T-helper 17 cell (primary cell): ENCODE results near the gene RAVER1. TPM values are rescaled to one million over a fixed set of nuclear protein-coding genes. Genes with fewer than 3 reads are reported as not detected.
A peak's percentile ranks its signal among the peaks of the same experiment; 100 is the strongest.

Experiments
- ATAC-seq: fragments of 150-1000 bp; cut with Tn5 transposase; 2 replicates; pipeline ENCODE4 v1.10.0; 2021; ENCODE audit warnings: mild to moderate bottlenecking, moderate library complexity
- DNase-seq, 3 donors: peaks; one replicate each; pipeline versions ENCODE4 v3.0.0 to v3.0.0-alpha.2; 2020 to 2021
- H3K9me3 ChIP-seq: one replicate; pipeline ENCODE4 v1.7.0; 2013; ENCODE audit warnings: low read length, mild to moderate bottlenecking; ENCODE audit not compliant: control insufficient read depth, poor library complexity, severe bottlenecking
- H3K27ac Mint-ChIP-seq: one replicate; pipeline ENCODE4 v1.8.0; 2022; ENCODE audit warnings: mild to moderate bottlenecking, moderate library complexity, mixed read lengths
- H3K27me3 Mint-ChIP-seq: one replicate; pipeline ENCODE4 v1.8.0; 2022; ENCODE audit warnings: mixed read lengths
- H3K36me3 Mint-ChIP-seq: one replicate; pipeline ENCODE4 v1.8.0; 2022; ENCODE audit warnings: low read depth, mixed read lengths
- H3K4me1 Mint-ChIP-seq: one replicate; pipeline ENCODE4 v1.8.0; 2022; ENCODE audit warnings: mild to moderate bottlenecking, mixed read lengths
- H3K4me3 Mint-ChIP-seq: one replicate; pipeline ENCODE4 v1.8.0; 2022; ENCODE audit warnings: mild to moderate bottlenecking, moderate library complexity, mixed read lengths
- total RNA-seq, 4 donors: library from RNA in 2 of 4; stranded (reverse) in 2 of 4; gene quantifications; one replicate each; pipeline ENCODE4 v1.2.3 and lab custom pipeline; 2022 to 2026

Gene RAVER1
- total RNA-seq, 2 donors from 2014 or later, result 40.2 to 49.8 TPM

GRCh38 chr19:10295305-10295846, 38.0 kb downstream of the RAVER1 start:
- H3K27ac Mint-ChIP-seq, result peak overlapping the region; percentile 91
- H3K4me3 Mint-ChIP-seq, result peak overlapping the region; percentile 90
- no peaks in the 10 kb centered on the region for H3K9me3 ChIP-seq
- H3K36me3 Mint-ChIP-seq, result peaks cover 5% of the 10 kb centered on the region
- DNase-seq, result peak; percentile 49 to 69 (median 61)
- peak; percentile 74 for ATAC-seq
- peaks cover 50% of the 10 kb centered on the region for H3K27me3 Mint-ChIP-seq
- H3K4me1 Mint-ChIP-seq, result peaks cover 33% of the 10 kb centered on the region

- peak overlapping the region; percentile 91 for H3K27ac Mint-ChIP-seq
- H3K36me3 Mint-ChIP-seq, result peaks cover 7% of the 10 kb centered on the region
- H3K4me3 Mint-ChIP-seq, result peak overlapping the region; percentile 90
- H3K27me3 Mint-ChIP-seq, result peaks cover 55% of the 10 kb centered on the region
- H3K4me1 Mint-ChIP-seq, result peaks cover 40% of the 10 kb centered on the region
- DNase-seq, result no peak
- no peak for ATAC-seq
- no peaks in the 10 kb centered on the region for H3K9me3 ChIP-seq
Observed at GRCh38 chr19:10294368-10294697, 39.0 kb downstream of the RAVER1 start.

- peak overlapping the region; percentile 91 for H3K27ac Mint-ChIP-seq
- ATAC-seq (no peak), DNase-seq (no peak)
- no peaks in the 10 kb centered on the region for H3K9me3 ChIP-seq
- H3K4me1 Mint-ChIP-seq, result peaks cover 46% of the 10 kb centered on the region
- peaks cover 7% of the 10 kb centered on the region for H3K36me3 Mint-ChIP-seq
- peaks cover 60% of the 10 kb centered on the region for H3K27me3 Mint-ChIP-seq
- peak overlapping the region; percentile 90 for H3K4me3 Mint-ChIP-seq
Observed at GRCh38 chr19:10293637-10294367, 39.5 kb downstream of the RAVER1 start.

GRCh38 chr19:10292789-10293636, 40.3 kb downstream of the RAVER1 start:
- Mint-ChIP-seq H3K4me3 (peak overlapping the region; percentile 90), H3K27me3 (peaks cover 66% of the 10 kb centered on the region), H3K4me1 (peaks cover 50% of the 10 kb centered on the region), H3K36me3 (peaks cover 7% of the 10 kb centered on the region), H3K27ac (peak overlapping the region; percentile 91)
- no peaks in the 10 kb centered on the region for H3K9me3 ChIP-seq
- ATAC-seq (no peak), DNase-seq (no peak)

- DNase-seq (peak; percentile 46 to 56 (median 54)), ATAC-seq (peak; percentile 47)
- Mint-ChIP-seq H3K4me3 (peak overlapping the region; percentile 90), H3K27me3 (peaks cover 74% of the 10 kb centered on the region), H3K27ac (peak overlapping the region; percentile 91), H3K36me3 (peaks cover 7% of the 10 kb centered on the region), H3K4me1 (peaks cover 52% of the 10 kb centered on the region)
- H3K9me3 ChIP-seq, result no peaks in the 10 kb centered on the region
Observed at GRCh38 chr19:10292206-10292788, 41.0 kb downstream of the RAVER1 start.

GRCh38 chr19:10291554-10292205, 41.6 kb downstream of the RAVER1 start:
- H3K27me3 Mint-ChIP-seq, result peaks cover 75% of the 10 kb centered on the region
- no peak for DNase-seq

GRCh38 chr19:10290876-10291553, 42.3 kb downstream of the RAVER1 start:
- DNase-seq (peak in 1 of 3 donors; percentile 48), ATAC-seq (peak; percentile 19)
- no peaks in the 10 kb centered on the region for H3K9me3 ChIP-seq
- peaks cover 7% of the 10 kb centered on the region for H3K36me3 Mint-ChIP-seq
- peaks cover 60% of the 10 kb centered on the region for H3K4me1 Mint-ChIP-seq
- peaks cover 75% of the 10 kb centered on the region for H3K27me3 Mint-ChIP-seq
- peak overlapping the region; percentile 91 for H3K27ac Mint-ChIP-seq
- H3K4me3 Mint-ChIP-seq, result peak overlapping the region; percentile 90

More at GRCh38 chr19:10291554-10292205, 41.6 kb downstream of the RAVER1 start:
- H3K4me1 Mint-ChIP-seq, result peaks cover 57% of the 10 kb centered on the region
- no peaks in the 10 kb centered on the region for H3K9me3 ChIP-seq
- peak overlapping the region; percentile 91 for H3K27ac Mint-ChIP-seq
- H3K4me3 Mint-ChIP-seq, result peak overlapping the region; percentile 90
- no peak for ATAC-seq
- H3K36me3 Mint-ChIP-seq, result peaks cover 7% of the 10 kb centered on the region

GRCh38 chr19:10290357-10290875, 42.9 kb downstream of the RAVER1 start:
- ATAC-seq (no peak), DNase-seq (no peak)
- H3K9me3 ChIP-seq, result no peaks in the 10 kb centered on the region
- Mint-ChIP-seq H3K4me1 (peaks cover 54% of the 10 kb centered on the region), H3K27ac (peak overlapping the region; percentile 91), H3K4me3 (peak overlapping the region; percentile 90), H3K27me3 (peaks cover 70% of the 10 kb centered on the region), H3K36me3 (peaks cover 7% of the 10 kb centered on the region)

GRCh38 chr19:10289836-10290356, 43.4 kb downstream of the RAVER1 start, which contains the start of gene ICAM5:
ICAM5 (plus strand) TSS chr19:10289952; CDS start chr19:10290044, 92 bp downstream.
- H3K27me3 Mint-ChIP-seq, result peaks cover 67% of the 10 kb centered on the region
- peak within 1 kb of the TSS; percentile 91 for H3K27ac Mint-ChIP-seq
- no peaks in the 10 kb centered on the region for H3K9me3 ChIP-seq
- peak within 1 kb of the TSS; percentile 90 for H3K4me3 Mint-ChIP-seq
- H3K4me1 Mint-ChIP-seq, result peaks cover 56% of the 10 kb centered on the region
- DNase-seq (no peak), ATAC-seq (peak; percentile 16)
- H3K36me3 Mint-ChIP-seq, result peaks cover 10% of the 10 kb centered on the region

- peaks cover 56% of the 10 kb centered on the region for H3K4me1 Mint-ChIP-seq
- H3K9me3 ChIP-seq, result no peaks in the 10 kb centered on the region
Observed at GRCh38 chr19:10289167-10289835, 44.0 kb downstream of the RAVER1 start.

GRCh38 chr19:10288662-10289166, 44.6 kb downstream of the RAVER1 start:
- H3K27ac Mint-ChIP-seq, result peak overlapping the region; percentile 34
- peaks cover 56% of the 10 kb centered on the region for H3K4me1 Mint-ChIP-seq
- no peak for DNase-seq
- peaks cover 56% of the 10 kb centered on the region for H3K27me3 Mint-ChIP-seq
- peaks cover 10% of the 10 kb centered on the region for H3K36me3 Mint-ChIP-seq
- H3K4me3 Mint-ChIP-seq, result peak overlapping the region; percentile 90
- no peak for ATAC-seq
- H3K9me3 ChIP-seq, result no peaks in the 10 kb centered on the region

More at GRCh38 chr19:10289167-10289835, 44.0 kb downstream of the RAVER1 start:
- DNase-seq (peak in 1 of 3 donors; percentile 49), ATAC-seq (peak; percentile 69)
- H3K27me3 Mint-ChIP-seq, result peaks cover 62% of the 10 kb centered on the region
- H3K4me3 Mint-ChIP-seq, result peak overlapping the region; percentile 90
- H3K36me3 Mint-ChIP-seq, result peaks cover 10% of the 10 kb centered on the region
- H3K27ac Mint-ChIP-seq, result peak overlapping the region; percentile 34
